IPS DF 6.9 (cell line): Measurements from ENCODE around the gene ADRB1.

ENCODE experiments used
- DNase-seq: peaks from one replicate; pipeline ENCODE4 v3.0.0-alpha.2; 2013; ENCODE audit warnings: low read depth, low spot score
- H3K27ac ChIP-seq: one replicate; pipeline ENCODE4 v1.5.1; 2013; ENCODE audit warnings: low read length, control low read depth
- H3K27me3 ChIP-seq: 2 replicates; pipeline ENCODE4 v1.6.1; 2013; ENCODE audit warnings: mild to moderate bottlenecking, low read length; ENCODE audit not compliant: control insufficient read depth, insufficient read depth
- H3K36me3 ChIP-seq: 2 replicates; pipeline ENCODE4 v1.6.1; 2013; ENCODE audit warnings: low read length; ENCODE audit not compliant: control insufficient read depth, insufficient read depth
- H3K4me1 ChIP-seq: 2 replicates; pipeline ENCODE4 v1.6.1; 2013; ENCODE audit warnings: low read length; ENCODE audit not compliant: control insufficient read depth, insufficient read depth
- H3K4me3 ChIP-seq: 2 replicates; pipeline ENCODE4 v1.5.1; 2013; ENCODE audit warnings: mild to moderate bottlenecking, low read length
- H3K9me3 ChIP-seq: 2 replicates; pipeline ENCODE4 v1.6.1; 2013; ENCODE audit warnings: low read length, inconsistent platforms; ENCODE audit not compliant: control insufficient read depth, insufficient read depth
- WGBS: extraction: QIAGEN DNeasy Blood & Tissue Kit; methylation state at CpG from one replicate; pipeline ENCODE4 v1.1.7; 2013; ENCODE audit warnings: mixed read lengths, missing lambda C conversion rate; ENCODE audit not compliant: insufficient read length, insufficient coverage; 5-methylcytosine and 5-hydroxymethylcytosine counted together

ADRB1 gene

GRCh38 chr10:114071178-114071577, 27.5 kb downstream of the ADRB1 start:
- Histone ChIP-seq H3K27me3 (no peaks in the 10 kb centered on the region), H3K27ac (no peak overlapping the region), H3K4me3 (no peak overlapping the region), H3K4me1 (no peaks in the 10 kb centered on the region), H3K9me3 (no peaks in the 10 kb centered on the region), H3K36me3 (no peaks in the 10 kb centered on the region)
- no CpG with 5 or more reads among the region's 4 CpGs for WGBS
- DNase-seq, result no peak

- Histone ChIP-seq H3K4me3 (no peak overlapping the region), H3K9me3 (no peaks in the 10 kb centered on the region), H3K27me3 (no peaks in the 10 kb centered on the region), H3K27ac (no peak overlapping the region), H3K36me3 (no peaks in the 10 kb centered on the region), H3K4me1 (no peaks in the 10 kb centered on the region)
- no peak for DNase-seq
- no CpG with 5 or more reads among the region's 14 CpGs for WGBS
Measured at GRCh38 chr10:114073395-114074186, 29.9 kb downstream of the ADRB1 start.

GRCh38 chr10:114075093-114075492, 31.4 kb downstream of the ADRB1 start:
- Histone ChIP-seq H3K9me3 (no peaks in the 10 kb centered on the region), H3K4me3 (no peak overlapping the region)
- WGBS, result no CpG with 5 or more reads among the region's 6 CpGs

GRCh38 chr10:114077347-114077746, 33.7 kb downstream of the ADRB1 start:
- Histone ChIP-seq H3K4me1 (no peaks in the 10 kb centered on the region), H3K4me3 (no peak overlapping the region), H3K9me3 (no peaks in the 10 kb centered on the region), H3K27ac (no peak overlapping the region), H3K36me3 (no peaks in the 10 kb centered on the region), H3K27me3 (no peaks in the 10 kb centered on the region)
- no CpG with 5 or more reads among the region's 1 CpG for WGBS
- DNase-seq, result no peak

More at GRCh38 chr10:114075093-114075492, 31.4 kb downstream of the ADRB1 start:
- Histone ChIP-seq H3K27me3 (no peaks in the 10 kb centered on the region), H3K27ac (no peak overlapping the region), H3K4me1 (no peaks in the 10 kb centered on the region), H3K36me3 (no peaks in the 10 kb centered on the region)
- no peak for DNase-seq

- no CpG with 5 or more reads among the region's 9 CpGs for WGBS
- no peak for DNase-seq
- no peaks in the 10 kb centered on the region for H3K9me3 ChIP-seq
- no peak overlapping the region for H3K27ac ChIP-seq
- no peaks in the 10 kb centered on the region for H3K36me3 ChIP-seq
- no peaks in the 10 kb centered on the region for H3K27me3 ChIP-seq
- H3K4me1 ChIP-seq, result no peaks in the 10 kb centered on the region
- H3K4me3 ChIP-seq, result no peak overlapping the region
Measured at GRCh38 chr10:114077815-114078219, 34.2 kb downstream of the ADRB1 start.

- Histone ChIP-seq H3K9me3 (no peaks in the 10 kb centered on the region), H3K36me3 (no peaks in the 10 kb centered on the region), H3K4me1 (no peaks in the 10 kb centered on the region), H3K4me3 (no peak overlapping the region), H3K27me3 (no peaks in the 10 kb centered on the region), H3K27ac (no peak overlapping the region)
- DNase-seq, result no peak
- WGBS, result no CpG with 5 or more reads among the region's 6 CpGs
Measured at GRCh38 chr10:114078346-114078745, 34.7 kb downstream of the ADRB1 start.

- H3K27ac ChIP-seq, result no peak overlapping the region
- no peaks in the 10 kb centered on the region for H3K27me3 ChIP-seq
- no peak overlapping the region for H3K4me3 ChIP-seq
- WGBS, result no CpG with 5 or more reads among the region's 5 CpGs
- no peaks in the 10 kb centered on the region for H3K4me1 ChIP-seq
- no peaks in the 10 kb centered on the region for H3K36me3 ChIP-seq
- no peaks in the 10 kb centered on the region for H3K9me3 ChIP-seq
- DNase-seq, result no peak
Measured at GRCh38 chr10:114079421-114079820, 35.8 kb downstream of the ADRB1 start.

- H3K27me3 ChIP-seq, result no peaks in the 10 kb centered on the region
- DNase-seq, result no peak
- H3K4me1 ChIP-seq, result no peaks in the 10 kb centered on the region
- WGBS, result no CpG with 5 or more reads among the region's 8 CpGs
- H3K9me3 ChIP-seq, result no peaks in the 10 kb centered on the region
- no peak overlapping the region for H3K27ac ChIP-seq
- H3K36me3 ChIP-seq, result no peaks in the 10 kb centered on the region
- H3K4me3 ChIP-seq, result no peak overlapping the region
Measured at GRCh38 chr10:114081911-114082583, 38.4 kb downstream of the ADRB1 start.

- H3K4me1 ChIP-seq, result no peaks in the 10 kb centered on the region
- no peak overlapping the region for H3K4me3 ChIP-seq
- H3K27me3 ChIP-seq, result no peaks in the 10 kb centered on the region
- no CpG with 5 or more reads among the region's 5 CpGs for WGBS
- H3K27ac ChIP-seq, result no peak overlapping the region
- no peaks in the 10 kb centered on the region for H3K9me3 ChIP-seq
- DNase-seq, result no peak
- no peaks in the 10 kb centered on the region for H3K36me3 ChIP-seq
Measured at GRCh38 chr10:114083040-114083439, 39.4 kb downstream of the ADRB1 start.

- Histone ChIP-seq H3K27ac (no peak overlapping the region), H3K9me3 (no peaks in the 10 kb centered on the region), H3K4me1 (no peaks in the 10 kb centered on the region), H3K27me3 (no peaks in the 10 kb centered on the region), H3K36me3 (no peaks in the 10 kb centered on the region), H3K4me3 (no peak overlapping the region)
- WGBS, result no CpG with 5 or more reads among the region's 4 CpGs
- DNase-seq, result no peak
Measured at GRCh38 chr10:114084215-114084614, 40.5 kb downstream of the ADRB1 start.
